ENCODE measurements around the gene CPSF7. TPM values are rescaled to one million over a fixed set of nuclear protein-coding genes. Genes with fewer than 3 reads are reported as not detected.

CPSF7 gene
- polyA plus RNA-seq, 3 donors, result 12.5 to 67.5 (median 20.1) TPM

GRCh38 chr11:61473370-61474012 is 43.7 kb upstream of the CPSF7 start:
- Mint-ChIP-seq H3K9me3 (peaks cover 0 to 3% (median 0%) of the 10 kb centered on the region in 7 donors), H3K4me1 (no peaks in the 10 kb centered on the region), H3K27ac (peak overlapping the region in 2 of 7 donors; percentile 11 to 31), H3K27me3 (ENCODE audit: low read depth in 3 of 3) (peaks cover 0 to 3% (median 2%) of the 10 kb centered on the region in 3 donors), H3K4me3 (no peak overlapping the region), H3K36me3 (peaks cover 31 to 37% of the 10 kb centered on the region in 2 donors)
- Histone ChIP-seq H3K27ac (ENCODE audit: low read depth in 1 of 2, low read length in 2 of 2) (no peak overlapping the region), H2AFZ (ENCODE audit: insufficient read depth, low read depth, low read length, poor library complexity, severe bottlenecking) (no peak overlapping the region), H3K4me1 (ENCODE audit: control insufficient read depth in 1 of 2, insufficient read depth in 2 of 2, low read length in 2 of 2) (no peaks in the 10 kb centered on the region), H3K79me2 (ENCODE audit: insufficient read depth, low read length) (no peaks in the 10 kb centered on the region), H3K4me3 (replicated peaks in 1 of 3; ENCODE audit: low read depth in 2 of 3, low read length in 3 of 3) (no peak overlapping the region), H4K20me1 (ENCODE audit: insufficient read depth, low read length) (no peaks in the 10 kb centered on the region), H3K9ac (ENCODE audit: insufficient read depth, low read length, poor library complexity, severe bottlenecking) (no peak overlapping the region), H3K36me3 (replicated peaks in 1 of 2; ENCODE audit: control insufficient read depth in 1 of 2, insufficient read depth in 2 of 2, low read length in 2 of 2) (peaks cover 21 to 38% of the 10 kb centered on the region in 2 donors), H3K27me3 (ENCODE audit: control insufficient read depth in 2 of 2, insufficient read depth in 2 of 2, low read length in 2 of 2) (no peaks in the 10 kb centered on the region), H3K9me3 (replicated peaks in 1 of 2; ENCODE audit: control insufficient read depth in 1 of 2, insufficient read depth in 1 of 2, low read length in 2 of 2) (no peaks in the 10 kb centered on the region), H3K4me2 (replicated peaks; ENCODE audit: extremely low read depth, low read length, poor library complexity, severe bottlenecking) (no peak overlapping the region)
- intact Hi-C loops (cut with micrococcal nuclease), result no loop called here
- WGBS (ENCODE audit: insufficient coverage), result 100% methylated on average over 1 of the region's 3 CpGs
- no peak for TF ChIP-seq CTCF (IDR thresholded peaks at IDR 0.05)
- DNase-seq, result no peak

GRCh38 chr11:61472868-61473267 is 43.1 kb upstream of the CPSF7 start:
- intact Hi-C loops (cut with micrococcal nuclease), result no loop called here
- H3K27ac Mint-ChIP-seq, result no peak overlapping the region
- Histone ChIP-seq H3K79me2 (ENCODE audit: insufficient read depth, low read length) (no peaks in the 10 kb centered on the region), H3K27ac (ENCODE audit: low read depth in 1 of 2, low read length in 2 of 2) (no peak overlapping the region), H2AFZ (ENCODE audit: insufficient read depth, low read depth, low read length, poor library complexity, severe bottlenecking) (no peak overlapping the region), H3K4me1 (ENCODE audit: control insufficient read depth in 1 of 2, insufficient read depth in 2 of 2, low read length in 2 of 2) (no peaks in the 10 kb centered on the region), H3K4me3 (replicated peaks in 1 of 3; ENCODE audit: low read depth in 2 of 3, low read length in 3 of 3) (no peak overlapping the region), H4K20me1 (ENCODE audit: insufficient read depth, low read length) (no peaks in the 10 kb centered on the region), H3K4me2 (replicated peaks; ENCODE audit: extremely low read depth, low read length, poor library complexity, severe bottlenecking) (no peak overlapping the region), H3K9ac (ENCODE audit: insufficient read depth, low read length, poor library complexity, severe bottlenecking) (no peak overlapping the region), H3K9me3 (replicated peaks in 1 of 2; ENCODE audit: control insufficient read depth in 1 of 2, insufficient read depth in 1 of 2, low read length in 2 of 2) (no peaks in the 10 kb centered on the region), H3K27me3 (ENCODE audit: control insufficient read depth in 2 of 2, insufficient read depth in 2 of 2, low read length in 2 of 2) (no peaks in the 10 kb centered on the region), H3K36me3 (replicated peaks in 1 of 2; ENCODE audit: control insufficient read depth in 1 of 2, insufficient read depth in 2 of 2, low read length in 2 of 2) (peaks cover 21 to 45% of the 10 kb centered on the region in 2 donors)
- H3K4me3 Mint-ChIP-seq, result no peak overlapping the region
- H3K4me1 Mint-ChIP-seq, result no peaks in the 10 kb centered on the region
- peaks cover 37 to 44% of the 10 kb centered on the region in 2 donors for H3K36me3 Mint-ChIP-seq
- no peak for DNase-seq
- 96% methylated on average over 2 of the region's 5 CpGs for WGBS (ENCODE audit: insufficient coverage)
- TF ChIP-seq CTCF (IDR thresholded peaks at IDR 0.05), result no peak
- peaks cover 0 to 3% (median 0%) of the 10 kb centered on the region in 7 donors for H3K9me3 Mint-ChIP-seq
- H3K27me3 Mint-ChIP-seq (ENCODE audit: low read depth in 3 of 3), result peaks cover 0 to 2% (median 2%) of the 10 kb centered on the region in 3 donors

All from CD14-positive monocyte (primary cell).